Endothelial cell (in vitro differentiated cells): ENCODE measurements around the gene ARL8B. TPM values are rescaled to one million over a fixed set of nuclear protein-coding genes. Genes with fewer than 3 reads are reported as not detected.

Source experiments
- DNase-seq: peaks from one replicate; pipeline ENCODE4 v3.0.0; 2021; ENCODE audit warnings: low spot score
- H3K27ac Mint-ChIP-seq: one replicate; pipeline ENCODE4 v1.8.0; 2021; ENCODE audit warnings: mixed read lengths, inconsistent platforms; ENCODE audit not compliant: unreplicated experiment
- H3K27me3 Mint-ChIP-seq: one replicate; pipeline ENCODE4 v1.8.0; 2021; ENCODE audit warnings: mild to moderate bottlenecking, moderate library complexity, mixed read lengths, inconsistent platforms; ENCODE audit not compliant: unreplicated experiment
- H3K36me3 Mint-ChIP-seq: one replicate; pipeline ENCODE4 v1.8.0; 2021; ENCODE audit warnings: mild to moderate bottlenecking, low read depth, mixed read lengths, inconsistent platforms; ENCODE audit not compliant: unreplicated experiment
- H3K4me1 Mint-ChIP-seq: one replicate; pipeline ENCODE4 v1.8.0; 2021; ENCODE audit warnings: mild to moderate bottlenecking, mixed read lengths, inconsistent platforms; ENCODE audit not compliant: unreplicated experiment
- H3K4me3 Mint-ChIP-seq: one replicate; pipeline ENCODE4 v1.8.0; 2021; ENCODE audit warnings: mild to moderate bottlenecking, mixed read lengths, inconsistent platforms; ENCODE audit not compliant: unreplicated experiment
- H3K9me3 Mint-ChIP-seq: one replicate; pipeline ENCODE4 v1.8.0; 2021; ENCODE audit warnings: mixed read lengths, inconsistent platforms; ENCODE audit not compliant: unreplicated experiment
- CTCF ChIP-seq: fragments of 200-600 bp; sonication (generic); IDR thresholded peaks from one replicate; pipeline ENCODE4 v1.5.0; 2021; ENCODE audit warnings: antibody characterized with exemption; ENCODE audit not compliant: unreplicated experiment
- total RNA-seq: library from RNA; stranded (reverse); fragmentation: NEBNext Ultra II Directional; extraction: Animal tissue kit (Norgen Biotek cat#: 25700); gene quantifications from one replicate; pipeline ENCODE4 v1.2.1, GENCODE V29; 2021; ENCODE audit not compliant: unreplicated experiment

The ARL8B gene
- total RNA-seq, 1 donor from 2014 or later = 34.4 TPM

- no peak overlapping the region for H3K4me3 Mint-ChIP-seq
- H3K4me1 Mint-ChIP-seq = no peaks in the 10 kb centered on the region
- peaks cover 21% of the 10 kb centered on the region for H3K36me3 Mint-ChIP-seq
- H3K27ac Mint-ChIP-seq = no peak overlapping the region
- no peaks in the 10 kb centered on the region for H3K27me3 Mint-ChIP-seq
- no peak for DNase-seq
- no peak for TF ChIP-seq CTCF
- H3K9me3 Mint-ChIP-seq = no peaks in the 10 kb centered on the region
Measured at GRCh38 chr3:5138214-5138981, 16.3 kb downstream of the ARL8B start.

GRCh38 chr3:5140230-5140621 lies 18.1 kb downstream of the ARL8B start:
- no peaks in the 10 kb centered on the region for H3K4me1 Mint-ChIP-seq
- no peak overlapping the region for H3K4me3 Mint-ChIP-seq
- no peak for DNase-seq
- peaks cover 38% of the 10 kb centered on the region for H3K36me3 Mint-ChIP-seq
- TF ChIP-seq CTCF = no peak
- no peak overlapping the region for H3K27ac Mint-ChIP-seq
- no peaks in the 10 kb centered on the region for H3K27me3 Mint-ChIP-seq
- H3K9me3 Mint-ChIP-seq = no peaks in the 10 kb centered on the region

GRCh38 chr3:5140839-5141238 lies 18.7 kb downstream of the ARL8B start:
- TF ChIP-seq CTCF = no peak
- DNase-seq = no peak
- Mint-ChIP-seq H3K9me3 (no peaks in the 10 kb centered on the region), H3K36me3 (peaks cover 44% of the 10 kb centered on the region), H3K27me3 (no peaks in the 10 kb centered on the region), H3K4me3 (no peak overlapping the region), H3K4me1 (no peaks in the 10 kb centered on the region), H3K27ac (no peak overlapping the region)

- no peak for DNase-seq
- Mint-ChIP-seq H3K4me1 (no peaks in the 10 kb centered on the region), H3K27me3 (no peaks in the 10 kb centered on the region), H3K9me3 (no peaks in the 10 kb centered on the region), H3K4me3 (no peak overlapping the region), H3K27ac (no peak overlapping the region), H3K36me3 (peaks cover 51% of the 10 kb centered on the region)
- no peak for TF ChIP-seq CTCF
Measured at GRCh38 chr3:5141760-5142159, 19.7 kb downstream of the ARL8B start.

GRCh38 chr3:5143464-5143863 lies 21.4 kb downstream of the ARL8B start:
- no peak overlapping the region for H3K27ac Mint-ChIP-seq
- H3K36me3 Mint-ChIP-seq = peaks cover 59% of the 10 kb centered on the region
- DNase-seq = no peak
- no peak overlapping the region for H3K4me3 Mint-ChIP-seq
- H3K9me3 Mint-ChIP-seq = no peaks in the 10 kb centered on the region
- no peaks in the 10 kb centered on the region for H3K4me1 Mint-ChIP-seq
- H3K27me3 Mint-ChIP-seq = no peaks in the 10 kb centered on the region
- TF ChIP-seq CTCF = no peak
